ENCODE results near the gene RALGAPA2. TPM values are rescaled to one million over a fixed set of nuclear protein-coding genes. Genes with fewer than 3 reads are reported as not detected.

The RALGAPA2 gene
- total RNA-seq, 4 donors from 2014 or later: 89.7 to 126 (median 97.8) TPM

- TF ChIP-seq POLR2A (IDR thresholded peaks at IDR 0.05) (no peak), CTCF (IDR thresholded peaks at IDR 0.05) (no peak)
- intact Hi-C loops (cut with DNase I): no loop called here
- Histone ChIP-seq H3K27ac (no peak overlapping the region), H3K27me3 (no peaks in the 10 kb centered on the region), H3K4me1 (peaks cover 10 to 11% of the 10 kb centered on the region in 2 donors), H3K36me3 (peaks cover 7 to 23% of the 10 kb centered on the region in 2 donors), H3K4me3 (replicated peaks in 1 of 3) (no peak overlapping the region), H3K9me3 (no peaks in the 10 kb centered on the region)
- no peak for DNase-seq
- WGBS, 2 donors: 92 to 93% methylated on average over 6 of the region's 6 CpGs
These were observed 107.5 kb downstream of the RALGAPA2 start for GRCh38 chr20:20604907-20605306.

GRCh38 chr20:20604357-20604756 is 108.1 kb downstream of the RALGAPA2 start:
- peaks cover 10 to 11% of the 10 kb centered on the region in 2 donors for H3K4me1 ChIP-seq
- DNase-seq: no peak
- H3K9me3 ChIP-seq: no peaks in the 10 kb centered on the region
- intact Hi-C loops (cut with DNase I): no loop called here
- H3K27me3 ChIP-seq: no peaks in the 10 kb centered on the region
- no peak overlapping the region for H3K27ac ChIP-seq
- peaks cover 10 to 23% of the 10 kb centered on the region in 2 donors for H3K36me3 ChIP-seq
- H3K4me3 ChIP-seq (replicated peaks in 1 of 3): no peak overlapping the region
- TF ChIP-seq CTCF (IDR thresholded peaks at IDR 0.05) (no peak), POLR2A (IDR thresholded peaks at IDR 0.05) (no peak)
- WGBS, 2 donors: 98% methylated on average over 4 of the region's 4 CpGs

GRCh38 chr20:20603339-20603990 is 109.0 kb downstream of the RALGAPA2 start:
- no peaks in the 10 kb centered on the region for H3K9me3 ChIP-seq
- peaks cover 10 to 11% of the 10 kb centered on the region in 2 donors for H3K4me1 ChIP-seq
- H3K27ac ChIP-seq: peak overlapping the region; percentile 28 to 61 (median 52)
- peaks cover 12 to 25% of the 10 kb centered on the region in 2 donors for H3K36me3 ChIP-seq
- WGBS, 2 donors: 40 to 52% methylated on average over 5 of the region's 5 CpGs
- no peaks in the 10 kb centered on the region for H3K27me3 ChIP-seq
- H3K4me3 ChIP-seq (replicated peaks in 1 of 3): no peak overlapping the region
- TF ChIP-seq CTCF (IDR thresholded peaks at IDR 0.05) (no peak), POLR2A (IDR thresholded peaks at IDR 0.05) (no peak)
- peak; percentile 68 to 80 for DNase-seq
- intact Hi-C loops (cut with DNase I): no loop called here

- no peak overlapping the region for H3K4me3 ChIP-seq (replicated peaks in 1 of 3)
- peaks cover 13 to 16% of the 10 kb centered on the region in 2 donors for H3K36me3 ChIP-seq
- H3K9me3 ChIP-seq: no peaks in the 10 kb centered on the region
- TF ChIP-seq POLR2A (IDR thresholded peaks at IDR 0.05) (no peak), CTCF (IDR thresholded peaks at IDR 0.05) (no peak)
- H3K27ac ChIP-seq: no peak overlapping the region
- intact Hi-C loops (cut with DNase I): no loop called here
- H3K27me3 ChIP-seq: no peaks in the 10 kb centered on the region
- peaks cover 6 to 13% of the 10 kb centered on the region in 2 donors for H3K4me1 ChIP-seq
- WGBS, 2 donors: 75 to 85% methylated on average over 2 of the region's 2 CpGs
- no peak for DNase-seq
These were observed 114.5 kb downstream of the RALGAPA2 start for GRCh38 chr20:20597966-20598365.

GRCh38 chr20:20594171-20594530 is 118.3 kb downstream of the RALGAPA2 start:
- intact Hi-C loops (cut with DNase I): no loop called here
- Histone ChIP-seq H3K27me3 (no peaks in the 10 kb centered on the region), H3K4me3 (replicated peaks in 1 of 3) (no peak overlapping the region), H3K27ac (no peak overlapping the region), H3K36me3 (peaks cover 7 to 13% of the 10 kb centered on the region in 2 donors), H3K9me3 (no peaks in the 10 kb centered on the region), H3K4me1 (peaks cover 0 to 12% of the 10 kb centered on the region in 2 donors)
- no peak for DNase-seq
- TF ChIP-seq POLR2A (IDR thresholded peaks at IDR 0.05): no peak
- TF ChIP-seq CTCF (IDR thresholded peaks at IDR 0.05): peak in 3 of 6 experiments; percentile 7 to 27 (median 27)
- 70 to 73% methylated on average over 1 of the region's 1 CpG for WGBS, 2 donors

All from thyroid gland (tissue), 4 donors.